ENCODE data around the gene SNHG17.
"Not testable (repeated sequence)": the region's sequence is repeated elsewhere in the genome, so short reads cannot be mapped to it uniquely, and the experiment has no call there.

SNHG17 gene

GRCh38 chr20:38418509-38419204 lies 16.5 kb downstream of the SNHG17 start:
- no peak for DNase-seq

- no peak for DNase-seq
Observed at GRCh38 chr20:38414769-38415450, 20.2 kb downstream of the SNHG17 start.

GRCh38 chr20:38412877-38413577 lies 22.1 kb downstream of the SNHG17 start:
- DNase-seq: peak; percentile 33

DNA sequence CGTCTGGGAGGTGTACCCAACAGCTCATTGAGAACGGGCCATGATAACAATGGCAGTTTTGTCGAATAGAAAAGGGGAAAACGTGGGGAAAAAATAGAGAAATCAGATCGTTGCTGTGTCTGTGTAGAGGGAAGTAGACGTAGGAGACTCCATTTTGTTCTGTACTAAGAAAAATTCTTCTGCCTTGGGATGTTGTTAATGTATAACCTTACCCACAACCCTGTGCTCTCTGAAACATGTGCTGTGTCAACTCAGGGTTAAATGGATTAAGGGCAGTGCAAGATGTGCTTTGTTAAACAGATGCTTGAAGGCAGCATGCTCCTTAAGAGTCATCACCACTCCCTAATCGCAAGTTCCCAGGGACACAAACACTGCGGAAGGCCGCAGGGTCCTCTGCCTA lies 27.3 kb downstream of the SNHG17 start:
- DNase-seq: not testable (repeated sequence)

DNA sequence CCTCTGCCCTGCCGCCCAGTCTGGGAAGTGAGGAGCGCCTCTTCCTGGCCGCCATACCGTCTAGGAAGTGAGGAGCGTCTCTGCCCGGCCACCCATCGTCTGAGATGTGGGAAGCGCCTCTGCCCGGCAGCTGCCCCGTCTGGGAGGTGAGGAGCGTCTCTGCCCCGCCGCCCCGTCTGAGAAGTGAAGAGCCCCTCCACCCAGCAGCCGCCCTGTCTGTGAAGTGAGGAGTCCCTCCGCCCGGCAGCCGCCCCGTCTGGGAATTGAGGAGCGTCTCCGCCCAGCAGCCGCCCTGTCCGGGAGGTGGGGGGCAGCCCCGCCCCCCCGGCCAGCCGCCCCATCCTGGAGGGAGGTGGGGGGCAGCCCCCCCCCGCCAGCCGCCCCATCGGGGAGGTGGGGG lies 27.8 kb downstream of the SNHG17 start:
- DNase-seq: no peak

GRCh38 chr20:38406476-38406875 lies 28.7 kb downstream of the SNHG17 start:
- DNase-seq: no peak

- peak; percentile 22 for DNase-seq
Observed at GRCh38 chr20:38405132-38405531, 30.0 kb downstream of the SNHG17 start.

DNA sequence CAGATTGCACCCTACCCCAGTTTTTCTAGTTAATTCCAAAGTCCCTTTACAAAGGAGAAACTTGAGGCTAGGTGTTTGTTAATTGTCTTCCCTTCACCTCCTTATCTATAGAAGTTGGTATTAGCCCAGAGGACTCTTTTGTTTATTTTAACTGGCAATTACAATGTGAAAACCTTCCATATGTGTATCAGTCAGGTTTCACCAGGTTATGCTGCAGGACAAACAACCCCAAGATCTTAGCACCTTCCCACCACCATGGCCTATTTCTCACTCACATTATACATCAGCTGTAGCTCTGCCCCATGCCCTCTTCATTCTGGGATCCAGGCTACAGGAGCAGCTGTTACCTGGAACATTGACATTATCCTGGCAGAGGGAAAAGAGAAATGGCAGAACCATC lies 31.1 kb downstream of the SNHG17 start:
- no peak for DNase-seq

DNA sequence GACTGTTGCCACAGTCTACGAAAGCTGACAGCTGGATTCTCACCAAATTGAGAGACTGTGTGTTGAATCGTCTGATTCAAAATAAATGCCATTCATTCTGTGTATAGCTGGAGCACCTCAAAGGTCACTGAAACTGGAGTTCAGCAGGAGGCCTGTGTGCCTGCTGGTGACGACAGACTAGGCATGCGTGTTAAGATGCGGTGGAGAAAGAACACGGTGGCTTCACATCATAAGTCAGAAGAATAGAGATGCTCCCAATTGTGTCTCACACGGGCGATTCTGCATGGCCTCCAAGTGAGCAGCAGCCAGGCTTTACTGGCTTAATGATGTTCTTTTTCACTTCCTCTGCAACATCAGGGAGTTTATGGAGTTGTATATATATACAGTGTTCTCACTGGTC lies 32.3 kb downstream of the SNHG17 start:
- no peak for DNase-seq

DNA sequence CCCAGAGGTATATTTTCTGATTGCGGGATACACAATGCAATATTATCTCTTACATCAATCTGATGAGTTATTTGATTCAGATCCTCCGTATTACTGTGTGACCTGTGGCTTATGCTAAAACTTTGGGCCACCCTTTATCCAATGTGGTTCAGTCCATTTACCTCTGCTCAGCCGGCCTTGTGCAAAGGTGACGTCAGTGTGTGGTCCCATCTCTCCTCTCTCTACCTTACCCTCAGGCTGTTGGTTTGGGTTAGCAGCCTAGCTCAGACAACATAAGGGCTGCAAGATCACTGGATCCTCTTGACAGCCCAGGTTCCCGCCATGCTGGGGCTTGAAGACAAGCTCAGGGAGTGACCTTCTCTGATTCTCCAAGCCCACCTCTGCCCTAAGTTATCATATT lies 33.0 kb downstream of the SNHG17 start:
- DNase-seq: no peak

DNA sequence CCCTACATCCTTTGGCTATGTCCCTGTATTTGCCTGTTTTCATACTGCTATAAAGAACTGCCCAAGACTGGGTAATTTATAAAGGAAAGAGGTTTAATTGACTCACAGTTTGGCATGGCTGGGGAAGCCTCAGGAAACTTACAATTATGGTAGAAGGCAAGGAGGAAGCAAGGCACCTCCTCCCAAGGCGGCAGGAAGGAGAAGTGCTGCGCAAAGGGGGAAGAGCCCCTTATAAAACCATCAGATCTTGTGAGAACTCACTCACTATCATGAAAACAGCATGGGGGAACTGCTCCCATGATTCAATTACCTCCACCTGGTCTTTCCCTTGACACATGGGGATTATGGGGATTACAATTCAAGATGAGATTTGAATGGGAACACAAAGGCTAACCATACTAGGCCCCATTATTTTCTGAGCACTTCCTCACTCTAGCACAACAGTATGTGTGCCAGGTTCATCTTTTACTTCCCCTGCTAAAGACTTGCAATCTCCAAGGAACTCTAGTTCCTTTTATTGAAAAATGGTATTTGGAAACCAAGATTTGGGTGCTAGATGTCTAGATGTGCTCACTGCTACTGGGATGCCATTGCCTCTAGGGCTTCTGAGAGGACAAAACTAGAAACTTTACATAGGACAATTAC lies 39.3 kb downstream of the SNHG17 start:
- DNase-seq: not testable (repeated sequence)

DNA sequence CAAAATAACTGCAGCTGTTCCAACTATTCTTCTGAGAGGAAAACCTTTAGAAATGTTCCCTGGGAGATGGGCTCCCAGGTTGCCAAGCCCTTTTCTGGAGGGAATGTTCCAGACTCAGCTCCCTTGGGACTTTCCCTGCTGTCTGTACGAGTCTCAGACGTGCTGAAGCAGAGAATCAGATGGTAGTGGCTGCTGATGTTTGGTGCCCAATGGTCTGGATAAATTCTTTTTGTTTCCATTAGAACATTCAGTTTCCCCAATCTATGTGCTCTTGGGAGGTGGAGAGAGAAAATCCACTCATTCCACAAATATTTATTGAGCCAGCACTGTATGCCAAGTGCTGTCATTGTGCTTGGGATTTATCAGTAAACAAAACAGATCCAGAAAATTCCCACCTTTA lies 40.0 kb downstream of the SNHG17 start:
- DNase-seq: no peak

DNA sequence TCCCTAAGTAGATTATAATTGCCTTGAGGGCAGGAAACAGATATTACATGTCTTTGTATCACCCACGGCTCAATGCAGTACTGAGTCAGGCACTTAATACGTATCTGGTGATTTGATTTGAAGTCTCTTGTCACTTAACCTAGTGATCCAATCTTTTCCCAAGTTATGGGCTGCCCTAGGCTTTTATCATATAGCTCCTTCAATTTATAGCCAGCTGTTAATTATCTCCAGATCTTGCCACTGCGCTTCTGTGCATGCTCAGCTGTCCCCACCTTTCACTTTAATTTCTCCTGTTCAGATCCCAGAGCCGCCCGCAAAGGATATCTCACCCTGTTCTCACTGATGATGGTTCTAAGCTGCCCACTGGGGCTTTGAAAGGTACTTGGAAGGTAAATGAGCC lies 41.9 kb downstream of the SNHG17 start:
- no peak for DNase-seq

GRCh38 chr20:38392356-38392755 lies 42.8 kb downstream of the SNHG17 start:
- DNase-seq: no peak

DNA sequence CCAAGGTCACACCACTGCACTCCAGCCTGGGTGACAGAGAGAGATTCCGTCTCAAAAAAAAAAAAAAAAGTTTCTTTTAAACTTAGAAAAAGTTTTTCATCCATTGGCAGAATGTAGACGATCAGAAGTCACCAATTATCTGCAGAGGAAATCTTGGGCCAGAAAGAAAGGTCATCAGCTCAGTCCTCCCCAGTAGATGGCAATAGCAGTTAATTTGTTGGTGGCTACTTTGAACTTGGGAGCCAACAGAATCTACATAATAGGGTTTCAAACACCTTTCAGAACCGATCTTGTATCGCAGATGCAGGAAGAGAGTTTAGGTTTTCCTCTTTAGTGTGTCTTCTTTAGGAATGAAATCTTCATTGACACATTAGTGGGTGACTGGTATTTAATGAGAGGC lies 47.2 kb downstream of the SNHG17 start:
- DNase-seq: no peak

GRCh38 chr20:38386851-38387250 lies 48.3 kb downstream of the SNHG17 start:
- no peak for DNase-seq

GRCh38 chr20:38386004-38386403 lies 49.1 kb downstream of the SNHG17 start:
- DNase-seq: no peak

DNA sequence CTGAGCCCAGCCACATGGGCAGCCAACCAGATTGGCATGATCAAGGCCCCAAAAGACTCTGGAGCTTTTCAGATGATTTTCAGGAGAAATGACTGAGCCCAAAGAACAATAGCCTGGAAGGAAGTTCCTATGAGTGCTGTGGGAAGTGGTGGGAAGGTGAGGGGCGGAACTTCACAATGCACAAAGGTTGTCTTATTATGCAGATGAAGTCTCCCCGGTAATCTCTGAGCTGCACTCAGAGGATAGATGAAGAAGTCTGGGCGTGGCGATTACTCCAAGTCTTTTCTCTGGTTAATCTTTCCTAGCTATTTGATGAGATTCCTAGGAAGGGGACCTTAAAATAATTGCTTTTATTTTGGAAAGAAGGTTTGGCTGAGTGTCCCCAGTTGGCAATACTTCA lies 52.0 kb downstream of the SNHG17 start:
- no peak for DNase-seq

GRCh38 chr20:38377838-38378237 lies 57.3 kb downstream of the SNHG17 start:
- not testable (repeated sequence) for DNase-seq

GRCh38 chr20:38377039-38377685 lies 58.0 kb downstream of the SNHG17 start:
- peak; percentile 13 for DNase-seq

GRCh38 chr20:38373898-38374297 lies 61.2 kb downstream of the SNHG17 start:
- peak; percentile 43 for DNase-seq

DNA sequence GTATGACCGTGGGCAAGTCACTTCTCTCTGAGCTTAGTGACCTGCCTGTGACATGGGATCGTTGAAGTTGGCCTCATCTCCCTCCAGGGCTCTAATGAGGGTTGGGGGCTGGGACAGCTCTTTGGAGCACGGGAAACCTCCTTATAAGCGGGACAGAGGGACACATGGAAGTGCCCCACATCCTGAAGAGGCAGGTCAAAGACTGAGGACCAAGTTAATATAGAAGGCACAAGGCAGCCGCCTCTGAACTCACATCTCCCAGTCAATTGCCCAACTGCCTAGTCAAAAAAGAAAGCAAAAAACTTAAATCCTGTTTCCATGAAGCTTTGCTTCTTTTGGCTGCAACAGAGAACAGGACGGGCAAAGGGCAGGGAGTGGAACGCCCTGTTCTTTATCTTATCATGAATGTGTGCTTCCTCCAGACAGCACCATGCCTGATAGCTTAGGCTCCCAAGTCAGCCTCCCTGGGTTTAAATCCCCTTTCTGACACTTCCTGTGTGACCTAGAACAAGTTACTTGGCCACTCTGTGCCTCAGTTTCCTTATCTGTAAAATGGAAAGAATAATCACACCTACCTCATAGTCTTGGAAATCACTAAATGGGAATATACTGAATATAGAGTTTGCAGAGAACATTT lies 61.8 kb downstream of the SNHG17 start:
- no peak for DNase-seq

DNA sequence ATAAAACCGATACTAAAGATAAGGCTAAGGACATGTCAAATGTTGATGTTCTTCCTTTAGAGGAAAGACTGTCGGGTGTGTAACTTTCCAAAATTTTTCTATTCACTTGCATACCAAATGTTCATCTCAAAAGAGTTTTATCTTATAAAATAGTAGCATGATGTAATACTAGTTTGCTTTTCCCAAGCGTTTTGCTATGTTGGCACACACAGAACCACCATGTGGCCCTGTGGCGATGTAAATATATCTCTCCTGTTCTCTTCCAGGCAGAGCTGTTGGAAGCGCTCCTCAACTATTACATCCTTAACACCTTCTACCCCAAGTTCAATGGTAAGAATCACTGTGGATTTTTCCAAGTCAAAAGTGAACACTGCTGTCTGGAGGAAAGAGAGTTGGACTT lies 62.3 kb downstream of the SNHG17 start:
- DNase-seq: no peak
